ENCODE data around the gene TMEM164.

The TMEM164 gene

DNA sequence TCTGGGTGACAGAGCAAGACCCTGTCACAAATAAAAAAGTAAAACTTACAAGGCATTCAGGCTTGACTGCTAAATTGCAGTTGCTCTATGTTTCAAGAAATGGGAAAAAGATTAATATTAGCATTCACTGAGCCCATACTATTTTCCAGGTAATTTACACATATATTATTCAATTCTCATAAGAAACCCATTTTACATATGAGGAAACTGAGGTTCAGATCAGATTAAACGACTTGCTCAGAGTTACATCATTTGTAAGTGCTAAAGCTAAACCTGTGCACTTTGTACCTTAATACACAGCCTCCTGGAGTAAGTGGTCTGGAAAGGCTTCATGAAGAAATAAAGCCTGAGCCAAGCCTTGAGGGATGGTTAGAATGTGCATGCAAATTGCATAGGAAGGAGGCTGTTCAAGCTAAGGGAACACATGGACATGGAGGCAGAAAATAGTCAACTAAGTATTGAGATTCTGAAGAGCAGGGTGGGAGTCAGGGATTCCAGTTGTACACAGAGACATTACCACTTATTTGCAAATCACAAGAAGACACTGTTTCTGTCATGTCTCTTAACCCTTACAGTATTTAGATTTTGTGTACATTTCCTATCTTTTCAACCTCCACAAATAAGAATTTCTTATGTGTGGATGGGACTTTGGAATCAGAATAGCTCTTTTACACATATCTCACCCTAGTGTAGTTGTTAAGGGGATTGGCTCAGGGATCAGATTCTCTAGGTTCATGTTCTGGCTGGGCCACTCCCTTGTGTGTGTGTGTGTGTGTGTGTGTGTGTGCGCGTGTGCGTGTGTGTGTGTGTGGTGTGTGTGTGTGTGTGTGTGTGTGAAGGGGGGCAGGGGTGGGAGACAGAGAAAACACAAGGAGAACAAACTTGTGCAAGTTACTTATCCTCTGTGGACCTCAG lies 113.4 kb downstream of the TMEM164 start:
- no peak overlapping the region for H3K27ac ChIP-seq
- POLR2A ChIA-PET (ENCODE audit: low non-redundant PET), result no interaction called here
- no peak for DNase-seq (ENCODE audit: low spot score)
- CTCF ChIA-PET, result no interaction called here
- TF ChIP-seq, protein P1, sequence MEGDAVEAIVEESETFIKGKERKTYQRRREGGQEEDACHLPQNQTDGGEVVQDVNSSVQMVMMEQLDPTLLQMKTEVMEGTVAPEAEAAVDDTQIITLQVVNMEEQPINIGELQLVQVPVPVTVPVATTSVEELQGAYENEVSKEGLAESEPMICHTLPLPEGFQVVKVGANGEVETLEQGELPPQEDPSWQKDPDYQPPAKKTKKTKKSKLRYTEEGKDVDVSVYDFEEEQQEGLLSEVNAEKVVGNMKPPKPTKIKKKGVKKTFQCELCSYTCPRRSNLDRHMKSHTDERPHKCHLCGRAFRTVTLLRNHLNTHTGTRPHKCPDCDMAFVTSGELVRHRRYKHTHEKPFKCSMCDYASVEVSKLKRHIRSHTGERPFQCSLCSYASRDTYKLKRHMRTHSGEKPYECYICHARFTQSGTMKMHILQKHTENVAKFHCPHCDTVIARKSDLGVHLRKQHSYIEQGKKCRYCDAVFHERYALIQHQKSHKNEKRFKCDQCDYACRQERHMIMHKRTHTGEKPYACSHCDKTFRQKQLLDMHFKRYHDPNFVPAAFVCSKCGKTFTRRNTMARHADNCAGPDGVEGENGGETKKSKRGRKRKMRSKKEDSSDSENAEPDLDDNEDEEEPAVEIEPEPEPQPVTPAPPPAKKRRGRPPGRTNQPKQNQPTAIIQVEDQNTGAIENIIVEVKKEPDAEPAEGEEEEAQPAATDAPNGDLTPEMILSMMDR (conservative IDR thresholded peaks at IDR 0.05; ENCODE audit: low read depth), result no peak

DNA sequence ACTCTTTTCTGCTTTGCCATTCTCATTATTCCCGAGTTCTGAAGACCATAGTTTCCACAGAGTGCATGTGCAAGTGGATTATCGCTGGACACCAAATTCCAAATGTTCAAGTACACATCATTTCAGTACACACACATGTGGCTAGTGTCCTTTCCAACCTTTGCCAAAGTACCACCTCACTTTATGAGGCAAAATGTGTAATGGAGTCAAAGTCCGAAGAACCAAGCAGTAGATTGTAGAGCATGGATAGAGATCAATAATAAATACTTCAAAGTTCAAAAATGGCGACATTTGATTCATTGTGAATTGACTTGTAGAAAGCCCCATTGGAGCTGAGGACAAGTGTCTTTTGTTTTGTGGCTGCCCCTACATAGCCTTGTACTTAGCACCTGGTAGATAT lies 115.6 kb downstream of the TMEM164 start:
- ChIA-PET CTCF (no interaction called here), POLR2A (ENCODE audit: low non-redundant PET) (no interaction called here)
- H3K27ac ChIP-seq, result no peak overlapping the region
- TF ChIP-seq, protein P1 (conservative IDR thresholded peaks at IDR 0.05; ENCODE audit: low read depth), result no peak
- no peak for DNase-seq (ENCODE audit: low spot score)

DNA sequence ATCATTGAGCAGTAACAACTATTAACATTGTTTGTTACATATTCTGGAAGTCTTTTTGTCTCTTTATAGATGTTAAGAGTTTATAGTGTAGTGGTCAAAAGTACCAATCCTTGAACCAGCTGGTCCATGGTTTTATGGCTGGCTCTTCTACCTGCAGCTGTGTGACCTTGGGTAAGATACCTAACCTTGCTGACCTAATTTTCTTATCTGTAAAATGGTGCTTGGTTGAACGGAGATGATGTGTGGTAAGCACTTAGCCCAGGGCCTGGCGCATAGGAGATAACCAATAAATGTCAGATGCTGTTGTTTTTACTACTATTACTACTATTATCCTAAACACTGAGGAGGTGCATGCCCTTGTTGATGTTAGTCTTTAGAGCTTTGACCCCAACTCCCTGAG lies 116.6 kb downstream of the TMEM164 start:
- ChIA-PET POLR2A (ENCODE audit: low non-redundant PET) (no interaction called here), CTCF (no interaction called here)
- TF ChIP-seq, protein P1 (conservative IDR thresholded peaks at IDR 0.05; ENCODE audit: low read depth), result no peak
- DNase-seq (ENCODE audit: low spot score), result no peak
- H3K27ac ChIP-seq, result no peak overlapping the region

DNA sequence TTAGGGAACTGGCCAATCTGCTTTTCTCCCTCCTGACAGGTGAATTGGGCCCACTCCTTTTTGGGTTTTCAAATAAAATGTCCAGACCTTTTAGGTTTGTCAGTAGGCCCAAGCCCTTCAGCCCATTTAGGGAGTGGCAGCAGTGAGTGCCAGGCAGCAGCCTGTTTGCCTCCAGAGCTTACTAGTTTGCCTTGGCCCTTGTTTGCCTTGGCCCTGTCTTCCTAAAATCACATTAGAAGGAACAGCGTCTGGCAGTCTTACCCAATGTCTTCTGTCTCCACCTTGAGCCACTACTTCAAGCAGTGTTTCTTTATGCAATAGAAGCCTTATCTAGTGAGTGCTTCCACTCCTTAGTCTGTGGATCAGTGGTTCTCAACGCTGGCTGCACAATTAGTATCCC lies 117.1 kb downstream of the TMEM164 start:
- TF ChIP-seq, protein P1 (conservative IDR thresholded peaks at IDR 0.05; ENCODE audit: low read depth), result no peak
- no peak overlapping the region for H3K27ac ChIP-seq
- no peak for DNase-seq (ENCODE audit: low spot score)
- ChIA-PET CTCF (no interaction called here), POLR2A (ENCODE audit: low non-redundant PET) (no interaction called here)

DNA sequence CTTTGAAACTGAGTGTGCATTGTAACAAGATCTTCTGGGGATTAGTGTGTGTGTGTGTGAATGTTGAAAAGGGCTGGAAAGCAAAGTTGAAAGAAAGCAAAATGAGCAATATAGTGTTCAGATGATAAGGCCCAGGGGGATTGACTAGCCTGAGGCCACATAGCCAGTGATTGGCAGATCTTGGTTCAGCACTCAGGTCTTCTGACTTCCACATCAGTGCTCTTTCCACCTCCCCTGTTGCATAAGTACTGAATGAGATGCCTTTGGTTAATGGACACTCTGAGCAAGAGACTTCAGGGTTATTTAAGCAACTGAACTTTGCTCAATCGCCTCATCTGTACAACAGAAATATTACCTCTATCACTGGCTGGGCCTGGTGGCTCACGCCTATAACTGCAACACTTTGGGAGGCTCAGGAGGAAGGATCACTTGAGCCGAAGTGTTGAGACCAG lies 120.4 kb downstream of the TMEM164 start:
- no peak overlapping the region for H3K27ac ChIP-seq
- TF ChIP-seq, protein P1 (conservative IDR thresholded peaks at IDR 0.05; ENCODE audit: low read depth), result no peak
- POLR2A ChIA-PET (ENCODE audit: low non-redundant PET), result no interaction called here
- CTCF ChIA-PET, result no interaction called here
- DNase-seq (ENCODE audit: low spot score), result no peak

DNA sequence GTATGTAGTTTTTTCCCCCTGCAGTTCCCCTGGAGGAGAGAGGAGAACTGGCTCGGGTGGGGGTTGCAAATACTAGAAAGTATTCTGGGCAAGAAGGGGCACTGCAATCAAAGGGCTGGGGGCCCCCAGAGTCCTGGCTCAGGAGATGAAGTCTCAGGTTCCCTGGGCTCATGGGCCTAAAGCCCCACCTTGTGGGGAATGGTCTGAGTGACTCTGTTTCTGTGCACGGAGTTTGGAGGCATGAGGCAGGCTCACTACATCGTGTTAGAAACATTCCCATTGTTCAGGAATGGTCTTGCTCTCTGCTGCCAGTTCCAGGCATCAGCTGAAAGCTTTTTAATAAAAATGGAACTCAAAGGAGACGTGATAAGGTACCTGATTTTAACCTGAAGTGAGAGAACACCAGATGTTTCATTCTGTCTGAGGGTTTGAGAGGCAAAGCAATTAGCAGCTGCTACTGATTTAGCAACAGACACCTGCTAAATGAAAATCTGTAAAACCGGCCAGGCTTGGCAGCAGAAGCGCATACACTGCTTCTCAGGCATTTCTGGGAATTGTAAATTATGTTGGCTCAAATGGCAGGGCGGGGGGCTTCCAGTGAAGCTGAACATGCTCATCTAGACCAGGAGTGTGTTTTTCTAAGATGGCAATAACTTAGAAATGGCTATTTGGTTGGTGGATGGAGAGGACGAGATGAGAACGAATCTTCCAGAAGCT lies 122.7 kb downstream of the TMEM164 start:
- no peak for DNase-seq (ENCODE audit: low spot score)
- H3K27ac ChIP-seq, result no peak overlapping the region
- POLR2A ChIA-PET (ENCODE audit: low non-redundant PET), result no interaction called here
- TF ChIP-seq, protein P1 (conservative IDR thresholded peaks at IDR 0.05; ENCODE audit: low read depth), result no peak
- CTCF ChIA-PET, result interaction anchor here (0.7 kb wide), 1 partner anchor 216 kb away, joined by 3 read pairs; no protein-coding TSS in a partner anchor

All from RWPE1 (cell line).